CD4-positive, alpha-beta T cell treated with Interferon gamma for 1 hour (primary cell): ENCODE data around the gene HNRNPM.

Experiments used
- DNase-seq: peaks from one replicate; pipeline ENCODE4 v3.0.0-alpha.2; 2020

HNRNPM gene

DNA sequence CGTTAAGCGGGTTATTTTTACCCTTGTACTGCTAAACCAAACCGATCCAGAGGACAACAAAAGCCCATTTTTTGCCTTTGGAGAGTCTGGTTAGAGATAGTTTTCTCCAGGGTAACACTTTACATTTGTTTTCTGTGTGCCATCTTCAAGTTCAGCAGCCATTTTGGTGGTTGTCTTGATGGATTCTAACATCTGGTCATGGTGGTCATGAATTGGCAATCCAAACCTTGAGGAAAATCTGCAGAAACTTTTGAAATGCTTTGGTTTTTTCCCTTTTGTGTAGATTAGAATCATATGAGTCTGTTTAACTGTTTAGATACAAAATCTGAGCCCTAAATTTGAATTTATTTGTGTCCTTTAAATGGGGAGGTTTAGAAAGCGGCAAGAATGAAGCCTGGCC lies 16.6 kb downstream of the HNRNPM start:
- no peak for DNase-seq

GRCh38 chr19:8461891-8462290 lies 17.1 kb downstream of the HNRNPM start:
- no peak for DNase-seq

- no peak for DNase-seq
Measured at GRCh38 chr19:8462571-8462970, 17.8 kb downstream of the HNRNPM start.

DNA sequence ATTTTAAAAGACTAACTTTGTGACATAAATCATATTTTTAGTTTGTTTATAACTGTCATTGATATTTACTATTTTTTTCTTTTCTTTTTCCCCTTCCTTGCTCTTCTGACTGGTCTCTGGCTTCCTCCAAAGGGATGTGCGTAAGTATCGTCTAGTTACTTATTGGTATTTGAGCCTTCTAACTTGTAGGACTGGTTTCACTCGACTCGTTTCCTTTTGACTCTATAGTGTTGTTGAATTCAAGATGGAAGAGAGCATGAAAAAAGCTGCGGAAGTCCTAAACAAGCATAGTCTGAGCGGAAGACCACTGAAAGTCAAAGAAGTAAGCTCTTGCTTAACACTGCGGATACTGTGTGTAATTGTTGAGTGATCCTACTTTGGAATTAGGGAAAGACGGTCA lies 18.6 kb downstream of the HNRNPM start:
- no peak for DNase-seq

DNA sequence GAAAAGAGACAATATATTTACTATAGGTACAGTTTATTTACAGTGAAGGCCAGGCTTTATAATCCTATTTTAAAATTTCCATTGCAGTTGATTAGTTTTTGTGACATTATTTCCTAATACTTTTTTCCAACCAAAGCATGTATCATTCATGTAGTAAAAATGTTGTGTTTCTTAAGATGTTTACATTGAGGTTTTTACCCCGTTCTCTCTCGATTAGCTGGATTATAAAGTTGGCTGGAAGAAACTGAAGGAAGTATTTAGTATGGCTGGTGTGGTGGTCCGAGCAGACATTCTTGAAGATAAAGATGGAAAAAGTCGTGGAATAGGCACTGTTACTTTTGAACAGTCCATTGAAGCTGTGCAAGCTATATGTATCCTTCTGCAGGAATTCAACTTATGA lies 21.2 kb downstream of the HNRNPM start:
- DNase-seq: no peak

- no peak for DNase-seq
Measured at GRCh38 chr19:8468124-8468523, 23.3 kb downstream of the HNRNPM start.

DNA sequence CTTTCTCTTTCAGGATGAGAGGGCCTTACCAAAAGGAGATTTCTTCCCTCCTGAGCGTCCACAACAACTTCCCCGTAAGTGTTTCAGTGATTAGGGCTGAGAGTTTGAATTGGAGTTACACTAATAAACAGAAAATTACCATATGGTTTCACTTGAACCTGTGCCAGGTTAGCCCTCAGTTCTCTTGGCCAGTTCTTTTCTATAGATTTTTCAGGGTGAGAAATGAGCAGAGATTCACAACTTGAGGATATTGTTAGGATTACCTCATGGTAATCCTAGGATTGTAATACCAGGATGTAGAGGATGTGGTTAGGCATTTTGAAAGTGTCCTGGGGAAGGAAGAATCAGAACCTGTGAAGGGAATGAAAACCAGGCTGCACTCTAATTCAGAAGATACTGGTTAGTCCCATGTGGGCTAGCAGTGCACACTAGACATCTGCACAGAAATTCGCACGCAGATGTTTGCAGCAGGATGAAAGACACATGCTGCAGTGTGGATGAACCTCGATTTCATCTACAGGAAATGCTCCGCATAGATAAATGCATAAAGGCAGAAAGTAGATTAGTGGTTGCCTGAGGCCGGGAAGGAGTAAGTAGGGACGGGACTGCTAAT lies 24.1 kb downstream of the HNRNPM start:
- DNase-seq: no peak

DNA sequence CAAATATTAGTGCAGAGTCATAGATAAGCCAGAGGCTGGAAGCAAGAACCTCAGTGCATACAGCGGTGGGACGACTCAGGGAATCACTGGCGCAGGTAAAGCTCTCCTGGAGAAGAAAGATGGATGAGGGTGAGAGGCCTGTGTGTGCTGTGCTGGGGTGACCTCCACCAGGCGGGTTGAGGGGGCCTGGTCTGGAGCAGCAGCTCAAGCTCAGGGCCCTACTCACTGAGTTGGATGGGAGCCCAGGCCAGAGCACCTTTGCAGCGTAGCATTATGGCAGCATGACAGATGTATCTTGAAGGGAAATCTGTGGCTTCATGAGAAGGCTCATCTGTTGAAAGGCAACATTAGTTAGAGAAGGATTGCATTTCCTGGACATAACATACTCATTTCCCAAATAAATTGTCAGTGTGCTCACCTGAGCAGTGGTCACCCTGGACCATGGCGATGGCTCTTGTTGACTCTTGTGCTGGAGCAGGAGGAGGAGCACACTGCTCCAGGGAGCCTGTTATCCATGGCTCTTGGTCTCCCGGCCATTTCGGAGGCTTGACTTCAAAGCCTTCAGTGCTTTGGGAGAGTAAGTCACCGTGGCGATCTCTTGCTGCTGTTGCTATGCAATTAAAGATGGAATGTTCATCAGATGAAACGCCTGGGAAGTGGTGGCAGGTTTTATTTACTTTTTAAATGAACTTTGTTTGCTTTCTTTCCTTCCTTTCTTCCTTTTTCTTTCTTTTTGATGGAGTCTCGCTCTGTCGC lies 25.0 kb downstream of the HNRNPM start:
- DNase-seq: no peak

- no peak for DNase-seq
Measured at GRCh38 chr19:8473648-8474476, 29.1 kb downstream of the HNRNPM start.

- no peak for DNase-seq
Measured at GRCh38 chr19:8475005-8475404, 30.2 kb downstream of the HNRNPM start.

- DNase-seq: no peak
Measured at GRCh38 chr19:8476524-8476923, 31.7 kb downstream of the HNRNPM start.

DNA sequence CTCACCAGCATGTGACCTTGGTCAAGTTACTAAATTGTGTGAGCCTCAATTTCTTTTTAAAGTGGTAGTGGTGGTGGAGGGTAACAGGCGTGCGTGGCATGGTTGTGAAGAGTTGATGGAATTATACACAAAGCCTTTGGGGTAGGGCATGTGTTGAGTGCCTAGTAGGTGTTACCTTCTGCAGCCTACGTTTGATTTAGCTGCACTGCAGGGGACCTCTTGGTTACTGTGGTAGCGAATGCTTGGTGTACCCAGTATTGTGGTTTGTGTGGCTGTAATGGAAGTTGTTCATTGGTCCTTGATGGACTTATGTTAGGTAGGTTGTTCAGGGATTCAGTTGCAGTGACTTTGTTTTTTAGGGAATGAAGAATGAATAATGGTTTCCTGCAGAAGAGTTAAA lies 33.1 kb downstream of the HNRNPM start:
- DNase-seq: no peak

GRCh38 chr19:8478598-8478997 lies 33.8 kb downstream of the HNRNPM start:
- DNase-seq: no peak

- no peak for DNase-seq
Measured at GRCh38 chr19:8481201-8481600, 36.4 kb downstream of the HNRNPM start.

DNA sequence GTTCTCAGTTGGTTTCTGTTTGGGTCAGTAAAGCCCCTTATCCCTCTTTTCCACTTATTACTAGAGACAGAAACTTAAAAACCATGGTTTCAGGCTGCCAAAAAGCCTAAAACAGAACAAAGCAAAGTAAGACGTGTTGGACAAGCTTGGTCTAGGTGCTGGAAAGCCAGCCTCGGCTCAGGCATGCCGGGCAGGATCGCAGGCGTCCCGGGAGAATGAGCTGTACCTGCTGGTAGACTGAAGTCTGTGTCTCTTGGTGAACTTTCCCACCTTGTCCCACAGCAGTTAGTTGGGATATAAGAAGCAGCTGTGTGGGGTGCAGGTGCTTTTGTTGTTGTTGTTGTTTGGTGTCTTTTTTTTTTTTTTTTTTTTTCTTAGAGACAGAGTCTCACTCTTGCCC lies 36.8 kb downstream of the HNRNPM start:
- DNase-seq: no peak

GRCh38 chr19:8482696-8483095 lies 37.9 kb downstream of the HNRNPM start:
- DNase-seq: no peak

GRCh38 chr19:8483165-8483564 lies 38.4 kb downstream of the HNRNPM start:
- DNase-seq: no peak

DNA sequence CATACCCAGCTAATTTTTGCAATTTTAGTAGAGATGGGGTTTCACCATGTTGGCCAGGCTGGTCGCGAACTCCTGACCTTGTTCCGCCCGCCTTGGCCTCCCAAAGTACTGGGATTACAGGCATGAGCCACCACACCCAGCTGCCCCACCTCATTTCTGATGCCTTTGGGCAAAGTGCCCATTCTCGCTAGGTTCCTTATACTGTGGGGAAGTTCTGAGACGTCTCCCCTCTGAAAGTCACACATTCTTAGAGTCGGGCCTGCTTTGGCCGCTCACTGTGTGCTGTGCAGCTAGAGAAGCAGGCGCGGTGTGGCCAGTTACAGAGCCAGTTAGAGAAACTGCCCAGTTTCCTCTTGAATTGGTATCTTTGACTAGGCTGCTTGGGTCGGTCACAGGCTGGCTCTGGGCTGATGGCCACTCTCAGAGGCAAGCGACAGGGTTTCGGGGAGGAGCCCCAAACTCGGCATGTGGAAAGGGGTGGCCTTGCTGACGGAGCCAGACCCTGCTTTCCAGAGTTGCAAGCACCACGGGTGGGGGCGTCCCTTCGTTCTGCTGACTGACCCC lies 39.6 kb downstream of the HNRNPM start:
- DNase-seq: peak; percentile 65

GRCh38 chr19:8485561-8486371 lies 41.0 kb downstream of the HNRNPM start:
- DNase-seq: no peak

- no peak for DNase-seq
Measured at GRCh38 chr19:8486661-8487136, 41.9 kb downstream of the HNRNPM start.

- DNase-seq: peak; percentile 66
Measured at GRCh38 chr19:8487137-8487851, 42.5 kb downstream of the HNRNPM start.

DNA sequence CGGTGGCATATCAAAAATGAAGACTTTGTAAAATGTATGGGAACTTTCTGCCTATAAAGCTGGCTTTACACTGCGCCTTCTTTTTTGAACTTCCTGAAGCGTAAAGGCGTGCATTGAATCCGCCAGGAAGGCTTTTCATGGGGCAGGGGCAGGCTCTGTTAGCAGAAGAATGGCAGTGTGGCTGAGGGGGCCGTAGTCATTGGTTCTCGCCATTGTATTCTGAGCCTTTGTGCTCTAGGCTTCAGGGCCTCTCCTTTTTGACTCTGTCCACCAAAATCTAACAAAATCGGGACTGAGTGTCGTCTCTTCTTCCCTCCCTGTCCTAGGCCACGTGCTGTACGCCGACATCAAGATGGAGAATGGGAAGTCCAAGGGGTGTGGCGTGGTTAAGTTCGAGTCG lies 43.6 kb downstream of the HNRNPM start:
- no peak for DNase-seq
